ENCODE results near the gene CARD10.
A peak's percentile ranks its signal among the peaks of the same experiment; 100 is the strongest.
"Not testable (repeated sequence)": the region's sequence is repeated elsewhere in the genome, so short reads cannot be mapped to it uniquely, and the experiment has no call there.

CARD10 gene

DNA sequence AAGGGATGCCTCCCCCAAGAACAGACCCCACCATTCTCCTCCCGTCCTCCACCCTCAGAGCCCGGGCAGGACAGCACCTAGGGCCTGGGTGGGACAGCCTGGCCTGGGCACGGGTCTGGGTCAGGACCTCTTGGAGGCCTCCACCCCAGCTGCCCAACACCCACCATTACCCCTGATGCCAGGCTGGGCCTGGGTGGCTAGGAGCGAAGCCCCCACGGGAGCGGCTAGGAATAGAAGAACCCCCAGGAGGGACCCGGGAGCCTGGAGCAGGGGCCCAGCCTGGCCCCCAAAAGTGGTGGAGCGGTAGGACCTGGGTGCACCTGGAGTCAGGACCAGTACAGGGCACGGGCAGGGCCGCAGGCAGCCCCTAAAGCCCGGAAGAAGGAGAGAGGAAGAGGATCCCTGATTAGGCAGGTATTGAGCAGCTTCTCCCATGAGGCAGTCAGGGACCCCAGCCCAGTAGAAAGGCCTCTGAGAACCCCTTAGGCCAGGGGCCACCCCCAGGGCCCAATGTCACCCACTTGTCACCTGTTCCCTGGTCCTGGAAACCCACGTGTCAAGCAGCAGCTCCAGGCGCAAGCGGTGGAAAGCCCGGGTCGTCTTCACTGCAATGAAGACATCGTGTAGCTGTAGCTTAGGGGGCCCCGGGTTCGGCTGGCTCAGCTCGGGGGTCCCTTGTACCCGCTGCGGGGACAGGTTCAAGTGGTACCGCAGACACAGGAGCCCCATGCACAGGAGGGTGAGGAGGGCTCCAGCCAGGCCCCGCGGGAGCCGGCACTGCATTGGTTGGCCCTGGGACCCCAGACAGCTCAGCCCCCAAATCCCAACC lies 33.6 kb downstream of the CARD10 start:
- DNase-seq, result no peak

DNA sequence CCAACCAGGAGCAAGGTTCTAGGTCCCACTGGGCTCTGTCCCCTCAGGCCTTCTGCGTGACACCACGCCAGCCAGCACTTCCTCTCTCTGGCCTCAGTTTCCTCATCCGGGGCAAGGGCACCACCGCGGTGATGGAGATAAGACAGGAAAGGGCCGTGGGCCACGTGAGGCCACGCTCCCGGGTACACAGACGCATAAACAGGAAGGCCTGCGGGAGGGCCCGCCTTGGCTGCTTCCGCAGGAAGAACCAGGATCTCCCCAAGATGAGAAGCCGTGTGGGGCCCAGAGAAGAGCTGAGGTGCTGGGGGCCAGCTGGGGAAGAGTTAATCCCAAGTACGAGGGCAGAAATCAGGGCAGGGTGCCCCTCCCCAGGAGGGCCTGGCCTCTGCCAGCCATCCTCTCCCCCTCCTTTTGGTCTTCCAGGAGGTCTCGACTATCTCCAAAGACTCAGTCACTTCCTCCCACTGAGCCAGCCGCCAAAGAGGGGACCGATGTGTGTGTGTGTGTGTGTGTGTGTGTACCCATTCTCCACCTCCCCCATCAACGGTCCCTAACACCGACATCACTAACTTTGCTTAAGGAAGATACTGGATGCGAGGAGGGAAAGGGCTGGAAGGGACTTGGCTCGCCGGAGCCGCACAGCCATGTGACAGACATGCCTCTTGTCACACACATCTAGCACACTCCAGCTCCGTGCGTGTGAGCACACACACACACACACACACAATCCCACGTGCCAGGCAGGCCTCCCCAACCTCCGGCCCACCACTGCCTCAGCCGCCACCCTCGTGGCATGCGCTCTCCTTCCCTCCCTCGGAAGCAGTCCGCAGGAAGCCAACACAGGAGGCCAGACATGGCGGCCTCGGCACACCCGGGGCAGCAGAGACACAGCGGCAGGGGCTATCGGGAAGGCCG lies 34.5 kb downstream of the CARD10 start:
- peak; percentile 95 for DNase-seq

DNA sequence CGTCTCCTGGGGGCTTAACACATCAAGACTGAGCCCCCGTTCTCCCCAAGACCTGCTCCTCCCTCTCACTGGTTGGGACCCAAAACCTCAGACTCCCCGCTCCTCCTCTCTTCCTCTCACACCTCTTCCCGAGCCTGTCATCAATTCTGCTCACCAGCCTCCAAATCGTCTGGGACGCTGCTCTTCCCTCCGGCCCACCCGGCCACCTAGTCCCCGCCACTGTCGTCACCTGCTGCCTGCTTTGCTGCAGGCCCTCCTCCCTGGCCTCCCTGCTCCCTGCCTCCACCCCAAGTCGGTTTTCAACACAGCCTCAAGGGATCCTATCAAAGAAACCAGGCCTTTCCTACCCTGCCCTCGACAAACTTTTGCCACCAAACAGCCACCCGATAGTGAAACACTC lies 36.2 kb downstream of the CARD10 start:
- no peak for DNase-seq

- no peak for DNase-seq
These were observed 37.0 kb downstream of the CARD10 start for GRCh38 chr22:37482244-37482643.

DNA sequence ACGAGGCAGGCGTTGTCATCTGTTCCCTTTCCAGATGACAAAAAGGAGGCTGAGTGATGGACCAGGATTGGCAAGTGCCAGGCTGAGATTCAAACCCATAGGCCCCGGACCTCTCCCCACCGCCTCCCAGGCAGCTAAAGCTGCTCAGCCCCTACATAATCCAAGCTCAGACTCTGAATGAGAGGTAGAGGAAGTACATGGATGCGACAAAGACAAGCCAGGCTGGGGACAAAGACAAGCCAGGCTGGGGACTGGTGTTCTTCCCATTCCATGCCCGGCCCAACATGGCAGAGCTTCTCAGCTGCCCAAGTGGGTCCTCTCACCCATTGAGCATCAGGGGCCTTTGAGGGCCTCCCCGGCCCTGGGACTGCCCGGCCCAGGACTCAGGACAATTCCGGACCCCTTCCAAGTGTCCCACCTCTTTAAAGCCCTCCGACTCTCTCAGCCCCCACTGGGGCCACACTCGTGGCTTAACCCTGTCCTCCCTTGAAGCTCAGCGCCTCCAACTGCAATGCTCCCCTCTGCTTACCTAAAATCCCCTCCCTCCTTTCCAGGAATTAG lies 37.8 kb downstream of the CARD10 start:
- DNase-seq, result no peak

DNA sequence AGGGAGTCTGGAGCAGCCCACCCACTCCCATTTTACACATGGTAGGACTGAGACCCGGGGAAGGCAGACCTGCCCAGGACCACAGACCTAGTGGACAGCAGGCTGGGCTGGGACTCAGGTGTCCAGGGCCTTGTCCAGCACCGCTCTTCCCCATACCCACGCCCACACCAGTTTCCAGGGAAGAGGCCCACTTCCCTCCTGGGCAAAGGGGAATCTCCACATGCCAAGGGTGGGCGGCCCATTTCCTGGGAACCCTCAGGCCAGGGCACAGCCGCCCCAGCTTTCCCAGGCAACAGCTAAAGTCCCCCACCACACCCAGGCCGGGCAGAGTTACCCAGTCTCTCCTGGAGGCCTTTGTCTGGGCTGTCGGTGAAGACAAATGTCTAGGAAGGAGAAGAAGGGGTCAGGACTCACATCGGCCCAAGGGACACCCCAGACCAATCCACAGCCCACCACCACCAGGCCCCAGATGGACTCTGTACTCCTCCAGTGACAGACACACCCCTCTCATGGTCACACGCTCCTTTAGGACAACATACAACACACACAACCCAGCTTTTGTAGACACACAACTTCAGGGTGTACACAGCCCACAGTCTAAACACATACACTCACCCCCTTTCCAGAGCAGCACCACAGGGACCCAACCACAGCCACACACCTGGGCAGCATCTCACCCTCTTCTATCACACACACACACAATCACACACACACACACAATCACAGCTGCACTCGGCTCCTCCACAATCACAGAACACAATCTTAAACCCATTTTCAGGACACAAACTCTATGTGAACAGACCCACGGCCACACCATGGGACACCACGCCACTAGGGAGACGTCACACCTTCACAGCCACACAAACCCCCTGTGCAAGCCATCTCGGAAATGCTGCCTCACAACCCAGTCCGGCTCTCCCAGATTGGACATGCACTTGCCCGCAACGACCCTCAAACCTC lies 38.5 kb downstream of the CARD10 start:
- DNase-seq, result no peak

- no peak for DNase-seq
These were observed 40.0 kb downstream of the CARD10 start for GRCh38 chr22:37479196-37479595.

- no peak for DNase-seq
These were observed 42.6 kb downstream of the CARD10 start for GRCh38 chr22:37476389-37477329.

DNA sequence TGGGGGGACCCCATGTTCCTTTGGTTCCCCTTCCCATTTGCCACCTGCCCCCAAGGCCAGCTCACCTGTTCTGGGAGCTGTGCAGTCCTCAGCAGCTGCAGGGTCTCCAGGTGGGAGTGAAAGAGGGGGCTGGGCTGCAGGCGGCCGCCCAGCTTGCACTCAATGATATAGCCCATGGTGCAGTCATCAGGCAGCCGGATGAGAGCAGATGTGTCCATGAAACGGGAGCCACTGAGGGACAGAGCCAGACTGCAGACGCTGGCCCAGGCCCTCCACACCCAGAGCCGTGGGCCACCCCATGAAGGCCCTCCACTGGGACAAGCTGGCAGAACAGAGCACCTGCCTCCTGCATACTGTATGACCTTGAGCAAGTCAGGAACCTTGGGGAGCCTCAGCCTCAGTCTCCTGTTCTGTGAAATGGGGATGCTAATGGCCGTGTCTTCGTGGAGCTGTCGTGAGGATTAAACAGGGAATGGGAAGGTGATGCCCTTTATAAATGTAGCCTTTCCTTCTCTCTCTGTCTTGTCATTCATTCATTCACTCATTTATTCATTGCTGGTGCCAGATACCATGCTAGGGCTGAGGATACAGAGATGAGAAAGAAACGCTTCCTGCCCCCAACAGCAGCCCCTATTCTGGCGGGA lies 44.6 kb downstream of the CARD10 start:
- no peak for DNase-seq

GRCh38 chr22:37473437-37473946 lies 45.7 kb downstream of the CARD10 start:
- DNase-seq, result no peak

- DNase-seq, result peak; percentile 6 to 11
These were observed 46.7 kb downstream of the CARD10 start for GRCh38 chr22:37472418-37473006.

DNA sequence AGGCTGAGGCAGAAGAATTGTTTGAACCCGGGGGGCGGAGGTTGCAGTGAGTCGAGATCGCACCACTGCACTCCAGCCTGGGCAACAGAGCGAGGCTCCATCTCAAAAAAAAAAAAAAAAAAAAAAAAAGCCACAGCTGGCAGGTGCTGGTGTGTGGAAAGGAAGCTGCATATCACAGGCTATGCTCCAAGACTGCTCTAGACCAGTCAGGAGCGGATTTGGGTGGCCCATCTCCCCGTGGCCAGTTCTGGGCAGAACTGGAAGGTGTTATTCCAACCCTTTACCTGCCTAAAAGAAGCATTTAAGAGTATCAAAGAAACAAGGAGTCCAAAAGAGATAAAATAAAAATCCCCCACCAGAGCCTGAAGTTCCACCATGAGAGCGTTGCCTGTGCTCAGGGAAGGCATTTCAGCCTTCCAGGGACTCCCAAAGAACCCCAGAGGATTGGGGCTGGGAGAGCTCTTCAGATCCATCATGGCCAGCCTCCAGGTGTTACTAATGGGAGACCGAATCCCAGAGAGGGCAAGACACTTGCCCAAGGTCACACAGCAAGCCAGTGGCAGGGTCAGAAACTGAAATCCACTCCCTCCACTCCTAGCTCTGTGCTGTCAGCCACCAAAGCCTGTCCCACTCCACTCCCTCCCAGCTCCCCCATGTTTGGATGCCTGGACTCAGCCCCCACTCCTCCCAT lies 47.3 kb downstream of the CARD10 start:
- DNase-seq, result no peak

GRCh38 chr22:37470087-37470445 lies 49.1 kb downstream of the CARD10 start:
- DNase-seq, result no peak

GRCh38 chr22:37469416-37470086 lies 49.7 kb downstream of the CARD10 start:
- no peak for DNase-seq

DNA sequence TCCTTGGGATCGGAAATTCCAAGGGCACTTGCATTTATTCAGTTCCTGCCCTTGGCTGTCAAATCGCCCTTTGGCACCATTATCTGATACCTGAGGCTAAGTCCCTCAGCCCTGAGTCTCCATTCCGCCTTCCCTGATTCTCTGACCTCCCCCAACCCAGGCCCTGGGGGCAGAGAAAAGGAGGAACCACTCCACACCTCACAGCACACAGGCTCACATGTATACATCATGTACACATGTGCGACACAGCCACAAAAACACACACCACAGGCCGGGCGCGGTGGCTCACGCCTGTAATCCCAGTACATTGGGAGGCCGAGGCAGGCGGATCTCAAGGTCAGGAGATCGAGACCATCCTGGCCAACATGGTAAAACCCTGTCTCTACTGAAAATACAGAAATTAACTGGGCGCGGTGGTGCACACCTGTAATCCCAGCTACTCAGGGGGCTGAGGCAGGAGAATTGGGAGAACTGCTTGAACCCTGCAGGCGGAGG lies 51.0 kb downstream of the CARD10 start:
- not testable (repeated sequence) for DNase-seq

GRCh38 chr22:37467391-37467955 lies 51.7 kb downstream of the CARD10 start:
- DNase-seq, result no peak

- peak; percentile 60 to 76 for DNase-seq
These were observed 55.0 kb downstream of the CARD10 start for GRCh38 chr22:37464181-37464580.

DNA sequence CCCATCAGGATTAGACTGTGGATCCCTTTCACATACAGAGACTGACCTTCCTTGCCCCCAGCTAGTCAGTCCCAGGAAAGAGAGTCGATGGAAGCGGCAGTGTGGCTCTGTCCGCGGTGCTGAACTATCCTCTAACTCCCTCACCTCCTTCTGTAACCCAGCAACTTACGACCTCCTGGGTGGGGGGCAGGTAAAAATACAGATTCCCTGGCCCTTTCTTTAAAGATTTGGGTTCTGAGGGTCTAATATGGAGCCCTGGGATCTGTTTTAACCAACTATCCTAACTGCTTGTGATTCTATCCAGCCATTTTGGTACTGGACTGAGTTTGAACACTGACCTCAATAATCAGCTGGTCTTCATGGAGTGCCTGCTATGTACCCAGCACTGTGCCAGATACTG lies 56.2 kb downstream of the CARD10 start:
- DNase-seq, result peak; percentile 50 to 67
